Lung (tissue), 12 donors: ENCODE results near the gene HS6ST2. TPM values are rescaled to one million over a fixed set of nuclear protein-coding genes. Genes with fewer than 3 reads are reported as not detected.

Experiments used
- ATAC-seq: fragments of 200-7000 bp; cut with Tn5 transposase; one replicate; pipeline ENCODE4 v1.9.1; 2020; ENCODE audit warnings: moderate number of reproducible peaks; ENCODE audit not compliant: insufficient read depth, low FRiP score
- DNase-seq, 3 donors: peaks; one replicate each; pipeline ENCODE4 v3.0.0-alpha.2; 2013 to 2017
- H3K27ac ChIP-seq, 2 donors: one replicate each; pipeline ENCODE4 v1.5.1; 2013; ENCODE audit warnings: mild to moderate bottlenecking in 2 of 2, moderate library complexity in 2 of 2, control low read depth in 1 of 2, inconsistent platforms in 1 of 2, low read depth in 1 of 2, low read length in 1 of 2
- H3K27me3 ChIP-seq, 3 donors: one replicate each; pipeline ENCODE4 v1.5.1; 2013; ENCODE audit warnings: low read length in 2 of 3; ENCODE audit not compliant: control insufficient read depth in 3 of 3, insufficient read depth in 3 of 3
- H3K36me3 ChIP-seq, 4 donors: one replicate each; pipeline ENCODE4 v1.5.1; 2013; ENCODE audit warnings: low read length in 4 of 4, mild to moderate bottlenecking in 1 of 4, moderate library complexity in 1 of 4; ENCODE audit not compliant: control insufficient read depth in 4 of 4, insufficient read depth in 4 of 4
- H3K4me1 ChIP-seq, 5 donors: one replicate each; pipeline ENCODE4 v1.5.1; 2013; ENCODE audit warnings: low read length in 5 of 5, mild to moderate bottlenecking in 2 of 5, moderate library complexity in 1 of 5; ENCODE audit not compliant: control insufficient read depth in 5 of 5, insufficient read depth in 5 of 5
- H3K4me3 ChIP-seq: one replicate; pipeline ENCODE4 v1.5.1; 2013; ENCODE audit warnings: mild to moderate bottlenecking, control low read depth, moderate library complexity
- H3K9ac ChIP-seq, 2 donors: one replicate each; pipeline ENCODE4 v1.5.1; 2013; ENCODE audit warnings: low read length in 2 of 2, control low read depth in 1 of 2; ENCODE audit not compliant: insufficient read depth in 1 of 2
- H3K9me3 ChIP-seq, 4 donors: one replicate each; pipeline ENCODE4 v1.5.1; 2013; ENCODE audit warnings: low read length in 3 of 4, mild to moderate bottlenecking in 1 of 4, moderate library complexity in 1 of 4; ENCODE audit not compliant: control insufficient read depth in 4 of 4, insufficient read depth in 3 of 4
- CTCF ChIP-seq: IDR thresholded peaks from 2 replicates; pipeline ENCODE4 v1.5.1; 2012; ENCODE audit warnings: mild to moderate bottlenecking; ENCODE audit errors: control extremely low read depth, extremely low read depth
- WGBS, 2 donors: extraction: QIAGEN DNeasy Blood & Tissue Kit; methylation state at CpG; one replicate each; pipeline ENCODE4 v1.1.7; 2013; 5-methylcytosine and 5-hydroxymethylcytosine counted together
- polyA plus RNA-seq, 2 donors: library from polyadenylated mRNA; stranded (reverse); fragments of 200-250 nt; gene quantifications; one replicate each; pipeline ENCODE4 v1.2.1, GENCODE V29; 2013
- total RNA-seq, 2 donors: library from RNA; depleted of rRNA in 1 of 2; stranded (reverse); fragments of >200 nt in 1 of 2; gene quantifications; one replicate each; pipeline ENCODE4 v1.2.1, GENCODE V29; 2014 to 2021
- donor health status: control.
- donor health status: control.
- donor health status: Bipolar disorder and iron deficiency.
- donor health status: healthy.
- donor health status: DM: yes; HTN: yes; CAD: no.

The HS6ST2 gene
- total and polyA plus RNA-seq, 4 donors = 0.28 to 14.3 (median 2.2) TPM

DNA sequence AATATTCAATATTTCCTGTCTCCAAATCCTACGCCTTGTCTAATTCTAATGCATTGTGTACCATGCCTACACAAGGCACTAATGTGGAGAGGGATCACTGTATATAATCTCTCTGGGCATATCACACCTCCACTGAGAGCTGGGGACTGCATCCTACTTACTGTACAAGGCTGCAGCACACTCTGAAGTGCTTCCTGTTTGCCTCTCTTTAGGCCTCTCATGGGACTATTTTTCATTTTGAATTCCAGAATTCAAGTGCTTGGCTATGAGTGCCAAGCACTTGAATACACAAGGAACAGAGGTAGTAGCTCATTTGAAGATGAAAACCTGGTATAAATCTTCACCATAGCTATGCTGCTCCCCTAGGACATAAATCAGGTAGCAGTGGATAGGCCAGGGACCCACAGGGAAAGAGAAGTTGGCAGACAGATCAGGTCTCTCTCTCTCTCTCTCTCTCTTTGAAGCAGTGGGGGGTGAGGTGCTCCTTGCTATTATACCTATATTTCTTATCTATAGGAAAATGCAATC lies 239.9 kb downstream of the HS6ST2 start:
- Histone ChIP-seq H3K27me3 (peaks cover 0 to 18% (median 10%) of the 10 kb centered on the region in 3 donors), H3K4me1 (no peaks in the 10 kb centered on the region), H3K9ac (no peak overlapping the region), H3K36me3 (no peaks in the 10 kb centered on the region), H3K27ac (no peak overlapping the region), H3K4me3 (no peak overlapping the region), H3K9me3 (peaks cover 0 to 2% (median 0%) of the 10 kb centered on the region in 4 donors)
- no peak for TF ChIP-seq CTCF
- DNase-seq (peak; percentile 26 to 69 (median 39)), ATAC-seq (no peak)
- 36 to 58% methylated on average over 1 of the region's 1 CpG for WGBS, 2 donors

DNA sequence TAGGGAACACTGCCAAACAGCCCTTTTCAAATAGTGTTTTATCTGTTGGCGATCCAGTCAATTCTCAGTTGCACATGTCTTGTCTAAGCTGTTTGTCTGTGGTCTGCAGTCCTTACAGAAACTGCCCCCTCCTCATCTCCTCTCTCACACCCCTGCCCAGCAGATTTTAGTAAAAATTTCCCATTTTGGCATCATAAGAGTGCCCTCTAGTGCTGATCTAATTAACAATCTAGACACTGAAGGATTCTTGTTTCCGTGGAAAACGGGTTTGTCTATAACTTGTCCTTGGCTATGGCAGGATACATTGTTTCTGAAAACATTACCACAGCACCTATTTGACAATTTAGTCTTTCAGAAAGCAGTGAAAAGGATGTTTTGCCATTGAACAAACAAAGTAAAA lies 242.4 kb downstream of the HS6ST2 start:
- Histone ChIP-seq H3K9me3 (peaks cover 0 to 2% (median 0%) of the 10 kb centered on the region in 4 donors), H3K9ac (no peak overlapping the region), H3K4me1 (no peaks in the 10 kb centered on the region), H3K27ac (no peak overlapping the region), H3K27me3 (peaks cover 0 to 24% (median 17%) of the 10 kb centered on the region in 3 donors), H3K36me3 (no peaks in the 10 kb centered on the region), H3K4me3 (no peak overlapping the region)
- DNase-seq (peak in 2 of 3 donors; percentile 19 to 25), ATAC-seq (no peak)
- no peak for TF ChIP-seq CTCF
- WGBS, 2 donors = 27 to 32% methylated on average over 3 of the region's 3 CpGs

DNA sequence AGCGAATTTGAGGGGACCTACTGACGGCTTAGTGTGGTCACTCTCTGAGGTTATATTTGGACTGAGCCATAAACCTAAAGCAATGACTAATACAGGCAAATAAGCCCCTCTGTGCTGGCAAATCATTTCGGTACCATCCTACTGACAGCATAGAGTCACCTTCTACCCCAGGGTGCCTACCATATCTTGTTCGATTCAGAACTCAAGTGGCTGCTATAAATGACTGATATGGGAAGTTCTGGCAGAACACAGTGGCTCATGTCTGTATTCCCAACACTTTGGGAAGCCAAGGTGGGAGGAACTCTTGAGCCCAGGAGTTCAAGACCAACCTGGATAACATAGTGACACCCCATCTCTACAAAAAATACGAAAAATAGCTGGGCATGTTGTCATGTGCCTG lies 243.5 kb downstream of the HS6ST2 start:
- Histone ChIP-seq H3K9ac (no peak overlapping the region), H3K4me1 (no peaks in the 10 kb centered on the region), H3K4me3 (no peak overlapping the region), H3K36me3 (no peaks in the 10 kb centered on the region), H3K9me3 (peaks cover 0 to 2% (median 0%) of the 10 kb centered on the region in 4 donors), H3K27ac (no peak overlapping the region), H3K27me3 (peaks cover 0 to 31% (median 17%) of the 10 kb centered on the region in 3 donors)
- DNase-seq (no peak), ATAC-seq (no peak)
- TF ChIP-seq CTCF = no peak
- WGBS, 2 donors = 63 to 92% methylated on average over 5 of the region's 5 CpGs

- H3K27me3 ChIP-seq = peaks cover 0 to 41% (median 14%) of the 10 kb centered on the region in 3 donors
- no peak for DNase-seq
- H3K27ac ChIP-seq = no peak overlapping the region
- no peaks in the 10 kb centered on the region for H3K9me3 ChIP-seq
- no peak for ATAC-seq
- no peak for TF ChIP-seq CTCF
- no peak overlapping the region for H3K4me3 ChIP-seq
- no peaks in the 10 kb centered on the region for H3K4me1 ChIP-seq
- no peaks in the 10 kb centered on the region for H3K36me3 ChIP-seq
- H3K9ac ChIP-seq = no peak overlapping the region
These were observed 246.1 kb downstream of the HS6ST2 start for GRCh38 chrX:132712350-132712749.
